HG02759 (cell line): Measurements from ENCODE around the gene SRBD1.
A peak's percentile ranks its signal among the peaks of the same experiment; 100 is the strongest.

Experiments
- ATAC-seq: cut with Tn5 transposase; IDR thresholded peaks from one replicate; pipeline ENCODE4 v1.9.1; 2021; ENCODE audit warnings: mild to moderate bottlenecking, moderate library complexity; ENCODE audit not compliant: unreplicated experiment

Gene SRBD1

DNA sequence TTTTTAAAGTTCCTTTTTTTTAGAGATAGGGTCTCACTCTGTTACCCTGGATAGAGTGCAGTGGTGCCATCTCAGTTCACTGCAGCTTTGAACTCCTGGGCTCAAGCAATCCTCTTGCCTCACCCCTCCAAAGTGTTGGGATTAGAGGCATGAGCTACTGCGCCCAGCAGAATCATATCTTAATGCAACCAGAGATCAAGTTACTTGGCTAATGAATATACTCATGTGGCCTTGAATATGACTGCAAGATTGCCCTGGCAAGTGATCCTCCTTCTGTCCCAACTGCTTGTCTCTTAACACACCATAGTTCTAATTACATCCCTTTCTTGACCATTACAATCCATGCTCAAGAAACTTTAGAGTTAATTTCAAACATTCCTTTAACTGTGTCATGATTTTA is 133.5 kb downstream of the SRBD1 start:
- ATAC-seq = no peak

- ATAC-seq = no peak
These were observed 140.5 kb downstream of the SRBD1 start for GRCh38 chr2:45470531-45470930.

DNA sequence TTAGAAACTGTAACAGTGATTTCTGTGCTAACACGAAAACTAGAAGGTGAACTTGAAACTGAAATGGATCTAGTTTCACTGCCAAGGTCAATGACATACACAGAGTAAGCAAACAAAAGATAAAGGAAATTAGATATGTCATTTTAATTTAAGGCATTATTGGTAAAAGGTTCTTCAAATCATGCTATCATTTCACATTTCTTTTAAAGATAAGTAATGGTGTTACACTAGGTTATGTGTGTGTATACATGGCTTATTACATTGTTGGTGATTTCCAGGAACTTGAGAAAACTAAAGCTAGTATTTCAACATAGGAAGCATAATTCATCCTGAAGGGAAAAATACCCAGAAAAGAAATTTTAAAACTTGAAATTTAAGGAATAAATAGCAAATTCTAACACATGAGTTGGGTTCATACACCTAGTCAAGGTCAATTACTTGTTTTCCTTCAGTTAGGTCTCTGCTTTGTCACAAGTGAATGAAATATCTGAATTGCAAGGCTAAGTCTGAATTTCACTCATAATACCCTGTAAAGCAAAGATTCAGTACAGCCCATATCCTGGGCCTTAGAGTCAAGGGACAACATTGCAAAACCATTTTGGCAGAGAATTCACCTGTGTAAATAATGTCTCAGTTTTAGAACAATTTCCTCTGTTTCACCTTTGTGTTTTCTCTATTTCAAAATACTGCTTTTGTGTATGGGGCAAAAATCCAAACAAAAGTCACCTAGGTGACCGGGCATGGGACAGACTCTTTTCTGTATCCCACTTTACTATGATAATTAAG is 141.6 kb downstream of the SRBD1 start:
- peak; percentile 44 for ATAC-seq

GRCh38 chr2:45468279-45468678 is 142.8 kb downstream of the SRBD1 start:
- ATAC-seq = no peak

DNA sequence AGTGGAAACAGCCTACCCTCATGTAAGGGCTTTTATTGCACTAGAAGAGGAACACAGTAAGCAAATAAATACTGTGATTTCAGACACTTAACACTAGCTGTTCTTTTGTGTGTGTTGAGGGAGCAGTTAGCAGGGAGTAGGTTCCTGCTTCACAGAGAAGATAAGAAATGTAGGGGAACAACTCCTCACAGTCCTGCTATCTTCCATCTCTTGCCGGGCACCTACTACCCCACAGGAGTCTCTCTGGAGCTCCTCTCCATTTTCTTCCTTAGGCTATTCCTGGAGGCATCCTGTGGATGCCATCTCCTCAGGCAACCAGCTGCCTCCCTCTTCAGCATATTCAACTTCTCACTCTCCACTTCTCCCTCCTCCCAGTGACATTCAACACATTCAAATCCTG is 145.0 kb downstream of the SRBD1 start:
- no peak for ATAC-seq

- no peak for ATAC-seq
These were observed 150.2 kb downstream of the SRBD1 start for GRCh38 chr2:45460825-45461224.

DNA sequence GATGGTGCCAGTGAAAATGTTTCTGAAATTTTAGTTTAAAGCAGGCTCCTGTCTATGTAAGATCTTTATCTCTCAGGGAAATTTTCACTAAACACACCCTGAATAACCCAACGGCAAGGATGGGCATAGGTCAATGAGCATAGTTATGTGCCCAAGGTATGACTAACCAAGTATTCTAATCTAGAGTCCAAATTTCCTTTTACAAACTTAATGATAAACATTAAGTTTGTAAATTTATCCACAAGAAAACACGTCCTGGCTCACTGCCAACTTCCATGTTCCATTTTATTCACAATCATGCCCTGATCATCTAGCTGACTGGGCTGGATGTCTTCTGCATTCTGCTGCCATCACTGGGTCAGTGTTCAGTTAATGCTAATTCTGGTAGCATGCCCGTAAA is 151.2 kb downstream of the SRBD1 start:
- no peak for ATAC-seq

- ATAC-seq = no peak
These were observed 152.0 kb downstream of the SRBD1 start for GRCh38 chr2:45458909-45459563.

- no peak for ATAC-seq
These were observed 153.7 kb downstream of the SRBD1 start for GRCh38 chr2:45457211-45457945.

DNA sequence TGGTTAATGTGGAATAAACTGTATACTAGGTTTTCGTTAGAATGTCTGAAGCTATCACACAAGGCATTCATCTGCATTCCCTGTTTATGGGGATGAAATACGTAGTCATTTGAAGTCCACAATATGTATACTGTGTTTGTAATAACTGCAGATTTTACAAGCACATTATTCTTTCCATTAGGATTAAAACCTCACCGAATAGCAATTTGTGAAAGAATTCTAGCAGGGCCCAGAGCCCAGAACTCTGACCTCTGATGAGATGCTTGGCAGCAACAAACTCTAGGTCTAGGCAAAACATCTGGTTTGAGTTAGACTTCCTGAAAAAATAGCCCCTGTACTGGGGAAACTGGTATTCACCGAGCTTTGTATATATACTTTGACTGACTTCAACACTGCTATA is 158.2 kb downstream of the SRBD1 start:
- no peak for ATAC-seq

- no peak for ATAC-seq
These were observed 160.4 kb downstream of the SRBD1 start for GRCh38 chr2:45450634-45451033.

DNA sequence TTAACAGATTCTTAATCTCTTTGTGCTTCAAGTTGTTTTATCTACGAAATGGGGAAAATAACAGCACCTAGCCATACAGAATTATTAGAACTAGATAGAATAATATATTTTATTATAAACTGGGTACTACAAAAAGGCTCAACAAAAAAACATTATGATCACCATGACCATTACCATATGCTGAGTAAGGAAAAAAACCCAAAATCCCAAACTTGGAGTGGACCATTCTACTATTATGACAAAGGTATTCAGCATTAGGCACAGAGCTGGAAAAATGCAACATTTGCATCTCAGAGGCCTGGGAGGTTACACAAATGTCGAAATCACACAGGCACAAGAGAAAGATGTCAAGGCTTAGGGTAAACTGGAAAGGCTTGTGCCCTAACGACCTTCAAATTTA is 162.8 kb downstream of the SRBD1 start:
- ATAC-seq = no peak

- ATAC-seq = no peak
These were observed 165.1 kb downstream of the SRBD1 start for GRCh38 chr2:45446016-45446415.

GRCh38 chr2:45445037-45445436 is 166.0 kb downstream of the SRBD1 start:
- ATAC-seq = no peak

DNA sequence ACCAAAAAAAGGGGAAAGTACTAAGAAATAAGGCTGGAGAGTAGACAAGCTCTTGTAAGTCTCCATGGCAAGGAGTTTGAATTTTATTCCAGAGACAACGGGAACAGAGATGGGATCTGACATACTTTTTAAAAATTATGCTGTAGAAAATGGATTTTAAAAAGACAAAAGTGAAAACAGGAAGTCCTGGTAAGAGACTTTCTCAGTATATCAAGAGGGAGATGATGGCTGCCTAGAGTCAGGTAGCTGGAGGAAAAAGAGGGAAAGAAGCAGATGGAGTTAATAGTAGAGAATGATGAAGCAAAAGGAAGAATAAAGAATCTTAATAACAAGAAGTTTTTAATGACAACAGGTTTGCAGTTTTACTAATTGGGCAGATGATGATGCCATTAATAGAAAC is 168.1 kb downstream of the SRBD1 start:
- ATAC-seq = no peak

DNA sequence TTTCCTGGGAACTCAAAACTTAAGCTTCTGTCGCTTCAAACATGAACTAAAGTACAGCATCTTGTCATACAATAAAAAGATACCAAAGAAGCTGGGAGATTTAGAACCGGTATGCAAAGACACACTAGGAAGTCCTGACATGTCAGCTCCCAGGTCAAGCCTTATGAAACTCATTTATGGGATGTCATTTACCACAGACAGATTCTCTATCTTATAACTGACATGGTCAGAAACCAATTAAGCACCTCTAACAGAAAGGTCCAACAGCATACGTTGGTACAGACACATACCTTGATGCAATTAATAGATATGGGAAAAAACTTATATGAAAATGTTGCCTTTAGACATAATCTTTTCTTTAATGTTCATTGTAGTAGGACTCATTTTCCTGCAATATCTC is 169.0 kb downstream of the SRBD1 start:
- ATAC-seq = no peak

DNA sequence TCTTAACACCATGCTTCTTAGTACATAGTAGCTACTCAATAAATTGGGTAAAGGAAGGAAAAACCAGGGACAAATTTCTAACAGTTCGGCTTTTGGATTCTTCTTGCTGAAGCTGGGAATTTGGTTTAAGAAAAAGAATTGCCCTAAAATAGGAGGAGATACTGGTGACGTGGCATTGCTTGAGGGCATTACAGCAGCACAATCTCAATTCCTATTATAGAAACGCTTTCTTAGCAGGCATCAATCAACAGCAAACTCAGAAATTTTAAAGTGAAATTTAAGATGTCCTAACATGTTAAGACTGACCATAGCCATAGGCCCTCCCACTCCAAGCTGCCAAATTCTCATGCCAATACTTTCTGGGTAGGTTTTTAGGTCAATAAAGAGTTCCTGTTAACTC is 169.5 kb downstream of the SRBD1 start:
- ATAC-seq = no peak

DNA sequence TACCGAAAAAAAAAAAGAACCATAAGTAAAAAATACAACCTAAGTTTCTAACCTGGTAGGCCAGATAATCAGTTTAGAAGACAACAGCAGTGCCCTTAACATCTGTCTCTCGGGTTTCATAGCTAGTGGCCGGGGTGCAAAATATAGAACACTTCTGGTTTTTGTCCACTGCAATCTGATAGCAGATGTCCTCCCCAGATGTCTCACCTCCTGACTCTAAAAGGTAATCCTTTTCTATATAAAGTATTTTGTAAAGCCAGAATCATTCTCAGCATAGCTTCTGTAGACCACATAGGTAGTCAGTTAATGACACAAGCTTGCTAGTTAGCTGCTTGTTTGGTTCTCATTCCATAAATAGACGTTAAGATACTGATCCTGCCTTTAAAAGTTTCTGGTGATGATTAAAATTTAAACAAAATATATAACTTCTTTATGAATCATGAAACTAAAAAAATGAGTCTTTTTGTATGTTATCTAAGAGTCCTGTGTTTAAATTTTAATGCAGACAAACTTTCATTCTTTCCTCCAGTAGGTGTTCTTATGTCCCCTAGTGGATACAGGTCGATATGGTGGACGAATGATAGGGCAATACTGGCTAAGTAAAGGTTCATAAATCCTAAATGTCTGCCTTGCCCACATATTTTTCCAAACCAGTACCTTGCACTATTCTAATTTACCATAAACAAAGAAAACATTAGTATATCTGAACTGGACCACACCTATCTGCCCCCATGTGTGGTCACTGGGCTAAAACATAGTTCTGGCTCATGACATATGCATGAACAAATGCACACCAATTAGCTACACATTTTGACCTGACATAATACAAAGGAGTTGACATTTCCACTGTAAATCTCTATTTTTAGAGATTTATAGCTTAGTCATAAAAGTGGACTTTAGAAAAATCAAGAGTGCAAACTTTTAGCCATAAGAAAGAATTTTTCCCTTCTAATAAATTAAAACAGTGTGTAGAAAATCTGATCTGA is 171.0 kb downstream of the SRBD1 start:
- peak; percentile 75 for ATAC-seq

DNA sequence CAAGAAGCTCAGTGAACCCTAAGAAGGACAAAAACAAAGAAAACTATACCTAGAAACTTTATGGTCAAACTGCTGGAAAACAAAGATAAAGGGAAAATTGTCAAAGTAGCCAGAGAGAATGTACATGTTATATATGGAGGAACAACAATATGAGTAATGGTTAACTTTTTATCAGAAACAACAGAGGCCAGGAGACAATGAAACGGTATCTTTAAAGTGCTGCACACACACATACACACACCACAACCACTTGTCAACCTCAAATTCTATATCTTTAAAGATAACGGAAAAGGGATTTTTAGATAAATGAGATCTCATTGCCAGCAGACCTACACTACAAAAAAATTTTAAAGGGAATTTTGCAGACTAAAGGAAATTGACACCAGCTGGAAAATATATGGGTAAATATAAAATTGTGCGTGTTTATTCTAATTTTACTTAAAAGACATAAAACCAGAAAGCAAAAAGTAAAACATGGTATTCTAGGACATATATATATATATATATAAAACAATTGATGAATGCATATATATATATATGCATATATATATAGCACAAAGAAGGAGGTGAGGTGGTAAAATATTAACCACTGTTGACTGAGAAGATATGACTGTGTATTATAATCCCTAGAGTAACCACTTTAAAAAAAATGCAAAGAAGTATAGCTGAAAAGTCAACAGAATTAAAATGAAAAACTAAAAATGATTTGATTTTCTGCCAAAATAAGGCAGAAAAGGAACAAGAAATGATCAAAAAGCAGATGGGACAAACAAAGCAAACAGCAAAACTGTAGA is 172.0 kb downstream of the SRBD1 start:
- ATAC-seq = no peak

DNA sequence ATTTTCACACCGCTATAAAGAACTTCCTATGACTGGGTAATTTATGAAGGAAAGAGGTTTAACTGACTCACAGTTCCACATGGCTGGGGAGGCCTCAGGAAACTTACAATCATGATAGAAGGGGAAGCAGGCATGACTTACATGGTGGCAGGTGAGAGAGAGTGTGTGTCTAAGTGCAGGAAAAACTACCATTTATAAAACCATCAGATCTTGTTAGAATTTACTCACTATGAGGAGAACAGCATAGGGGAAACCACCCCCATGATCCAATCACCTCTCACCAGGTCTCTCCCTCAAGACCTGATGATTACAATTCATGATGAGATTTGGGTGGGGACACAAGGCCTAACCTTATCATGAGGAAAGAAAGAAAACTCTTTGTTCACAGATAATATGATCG is 174.6 kb downstream of the SRBD1 start:
- ATAC-seq = no peak
